Cardiac muscle cell (in vitro differentiated cells and primary cell): ENCODE measurements around the gene TMEM178A. TPM values are rescaled to one million over a fixed set of nuclear protein-coding genes. Genes with fewer than 3 reads are reported as not detected.

Experiments used
- DNase-seq, 2 donors: peaks; one replicate each; pipeline versions ENCODE4 v3.0.0 to v3.0.0-alpha.2; 2010 to 2017; ENCODE audit warnings: low read depth in 1 of 2, low spot score in 1 of 2
- H3K27ac ChIP-seq: fragments of 200-600 bp; sonication (generic); 2 replicates; pipeline ENCODE4 v1.5.1; 2016
- H3K27me3 ChIP-seq: fragments of 200-600 bp; sonication (generic); 2 replicates; pipeline ENCODE4 v1.6.0; 2016; ENCODE audit warnings: control low read depth
- H3K36me3 ChIP-seq: fragments of 200-600 bp; sonication (generic); 2 replicates; pipeline ENCODE4 v1.5.1; 2016; ENCODE audit warnings: control low read depth
- H3K4me1 ChIP-seq: fragments of 200-600 bp; sonication (generic); 2 replicates; pipeline ENCODE4 v1.8.1; 2017; ENCODE audit warnings: low read depth, mild to moderate bottlenecking, mixed run types
- H3K4me3 ChIP-seq: fragments of 200-600 bp; sonication (generic); 2 replicates; pipeline ENCODE4 v1.5.1; 2016; ENCODE audit warnings: mild to moderate bottlenecking
- H3K9me3 ChIP-seq: fragments of 200-600 bp; sonication (generic); 2 replicates; pipeline ENCODE4 v1.5.1; 2017; ENCODE audit warnings: low read depth, mild to moderate bottlenecking, control low read depth
- polyA plus RNA-seq: library from polyadenylated mRNA; unstranded; fragments of >200 nt; fragmentation: Nextera tagmentation; extraction: Ambion mirVana; gene quantifications from 2 replicates; pipeline ENCODE4 v1.2.1, GENCODE V29; 2016
- total RNA-seq: library from RNA; depleted of rRNA; stranded (reverse); fragments of >200 nt; gene quantifications from 2 replicates; pipeline ENCODE4 v1.2.3, GENCODE V29; 2016
- TF ChIP-seq, protein P1 (sequence below): IDR thresholded peaks from 2 replicates; pipeline ENCODE4 v1.5.1; 2012; ENCODE audit warnings: low read depth, mild to moderate bottlenecking, low read length

The TMEM178A gene
- total and polyA plus RNA-seq, 2 experiments from 2014 or later = 13.4 to 22.5 TPM

DNA sequence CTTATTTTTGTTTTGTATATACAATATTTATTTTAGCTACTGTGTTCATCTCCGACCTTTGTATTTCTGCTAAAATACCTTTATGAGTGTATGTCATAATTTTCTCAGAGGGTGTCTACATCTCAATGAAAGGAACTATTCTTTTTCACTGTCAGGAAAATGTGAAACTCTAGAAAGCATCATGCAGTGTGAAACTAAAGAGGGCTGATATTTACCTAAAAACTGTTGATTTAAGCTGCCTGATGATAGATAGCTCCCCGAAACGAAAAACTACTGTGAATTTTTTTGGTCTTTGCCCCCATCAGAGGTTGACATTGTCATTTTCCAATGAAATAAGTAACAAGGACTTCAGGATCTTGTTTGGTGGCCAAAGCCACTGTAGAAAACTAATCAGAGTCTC is 38.8 kb downstream of the TMEM178A start:
- H3K4me3 ChIP-seq = no peak overlapping the region
- DNase-seq = no peak
- H3K27ac ChIP-seq = no peak overlapping the region
- H3K9me3 ChIP-seq = no peaks in the 10 kb centered on the region
- H3K27me3 ChIP-seq = no peaks in the 10 kb centered on the region
- H3K4me1 ChIP-seq = no peaks in the 10 kb centered on the region
- no peaks in the 10 kb centered on the region for H3K36me3 ChIP-seq
- TF ChIP-seq, protein P1, sequence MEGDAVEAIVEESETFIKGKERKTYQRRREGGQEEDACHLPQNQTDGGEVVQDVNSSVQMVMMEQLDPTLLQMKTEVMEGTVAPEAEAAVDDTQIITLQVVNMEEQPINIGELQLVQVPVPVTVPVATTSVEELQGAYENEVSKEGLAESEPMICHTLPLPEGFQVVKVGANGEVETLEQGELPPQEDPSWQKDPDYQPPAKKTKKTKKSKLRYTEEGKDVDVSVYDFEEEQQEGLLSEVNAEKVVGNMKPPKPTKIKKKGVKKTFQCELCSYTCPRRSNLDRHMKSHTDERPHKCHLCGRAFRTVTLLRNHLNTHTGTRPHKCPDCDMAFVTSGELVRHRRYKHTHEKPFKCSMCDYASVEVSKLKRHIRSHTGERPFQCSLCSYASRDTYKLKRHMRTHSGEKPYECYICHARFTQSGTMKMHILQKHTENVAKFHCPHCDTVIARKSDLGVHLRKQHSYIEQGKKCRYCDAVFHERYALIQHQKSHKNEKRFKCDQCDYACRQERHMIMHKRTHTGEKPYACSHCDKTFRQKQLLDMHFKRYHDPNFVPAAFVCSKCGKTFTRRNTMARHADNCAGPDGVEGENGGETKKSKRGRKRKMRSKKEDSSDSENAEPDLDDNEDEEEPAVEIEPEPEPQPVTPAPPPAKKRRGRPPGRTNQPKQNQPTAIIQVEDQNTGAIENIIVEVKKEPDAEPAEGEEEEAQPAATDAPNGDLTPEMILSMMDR = no peak

DNA sequence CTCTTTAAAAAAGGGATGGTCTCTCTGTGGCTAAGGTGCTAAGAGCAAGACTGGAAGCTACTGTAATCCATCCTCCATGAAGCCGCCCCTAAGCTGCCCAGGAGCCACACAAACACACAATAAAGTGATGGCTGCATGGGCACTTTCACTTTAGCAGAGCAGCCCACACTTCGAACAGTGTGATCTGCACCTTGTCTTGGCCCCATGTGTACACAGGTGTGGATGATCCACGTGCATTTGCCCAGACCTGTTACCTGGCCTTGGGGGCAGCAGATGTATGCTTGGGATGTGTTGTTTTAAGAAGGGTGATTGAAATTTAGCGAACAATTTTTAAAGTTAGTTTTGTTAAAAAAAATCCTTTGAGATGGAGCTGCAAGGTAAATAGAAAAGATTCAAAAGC is 39.9 kb downstream of the TMEM178A start:
- no peaks in the 10 kb centered on the region for H3K9me3 ChIP-seq
- H3K27ac ChIP-seq = no peak overlapping the region
- no peaks in the 10 kb centered on the region for H3K4me1 ChIP-seq
- TF ChIP-seq, protein P1 = no peak
- no peaks in the 10 kb centered on the region for H3K27me3 ChIP-seq
- no peak for DNase-seq
- H3K36me3 ChIP-seq = no peaks in the 10 kb centered on the region
- no peak overlapping the region for H3K4me3 ChIP-seq

DNA sequence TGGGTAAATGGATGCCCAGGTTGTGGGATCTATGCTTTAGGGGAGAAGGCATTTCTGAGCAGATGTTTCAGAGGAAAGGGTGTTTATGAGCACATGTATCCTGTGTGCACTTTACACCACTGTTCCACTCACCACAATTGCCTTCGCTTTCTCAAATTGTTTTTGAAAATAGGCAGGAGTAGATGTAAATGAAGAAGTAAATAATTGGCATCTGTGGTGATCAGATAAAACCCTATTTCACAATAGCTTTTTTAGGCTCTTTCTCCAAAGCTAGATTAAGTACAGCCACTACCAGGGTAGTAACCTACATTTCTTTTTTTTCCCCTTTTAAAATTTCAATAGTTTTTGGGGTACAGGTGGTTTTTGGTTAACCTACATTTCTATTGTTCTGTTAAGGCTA is 40.6 kb downstream of the TMEM178A start:
- Histone ChIP-seq H3K27me3 (no peaks in the 10 kb centered on the region), H3K4me3 (no peak overlapping the region), H3K4me1 (no peaks in the 10 kb centered on the region), H3K27ac (no peak overlapping the region), H3K36me3 (no peaks in the 10 kb centered on the region), H3K9me3 (no peaks in the 10 kb centered on the region)
- no peak for DNase-seq
- TF ChIP-seq, protein P1 = no peak

DNA sequence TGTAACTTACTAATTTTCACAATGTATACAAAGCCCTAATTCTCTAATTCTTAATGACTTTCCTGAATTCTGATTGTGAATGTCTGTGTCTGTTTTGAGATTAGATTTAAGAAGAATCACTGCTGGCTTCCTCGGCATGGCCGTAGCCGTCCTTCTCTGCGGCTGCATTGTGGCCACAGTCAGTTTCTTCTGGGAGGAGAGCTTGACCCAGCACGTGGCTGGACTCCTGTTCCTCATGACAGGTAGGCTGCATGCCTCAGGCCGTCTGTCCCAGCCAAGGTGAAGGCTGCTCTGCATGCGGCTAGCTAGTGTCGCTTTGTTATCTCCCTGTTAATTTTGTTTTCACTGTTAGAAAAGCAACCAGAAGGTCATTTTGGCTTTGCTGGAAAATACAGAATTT is 41.2 kb downstream of the TMEM178A start:
- TF ChIP-seq, protein P1 = no peak
- Histone ChIP-seq H3K36me3 (no peaks in the 10 kb centered on the region), H3K4me1 (no peaks in the 10 kb centered on the region), H3K27me3 (no peaks in the 10 kb centered on the region), H3K9me3 (no peaks in the 10 kb centered on the region), H3K4me3 (no peak overlapping the region), H3K27ac (no peak overlapping the region)
- DNase-seq = no peak

DNA sequence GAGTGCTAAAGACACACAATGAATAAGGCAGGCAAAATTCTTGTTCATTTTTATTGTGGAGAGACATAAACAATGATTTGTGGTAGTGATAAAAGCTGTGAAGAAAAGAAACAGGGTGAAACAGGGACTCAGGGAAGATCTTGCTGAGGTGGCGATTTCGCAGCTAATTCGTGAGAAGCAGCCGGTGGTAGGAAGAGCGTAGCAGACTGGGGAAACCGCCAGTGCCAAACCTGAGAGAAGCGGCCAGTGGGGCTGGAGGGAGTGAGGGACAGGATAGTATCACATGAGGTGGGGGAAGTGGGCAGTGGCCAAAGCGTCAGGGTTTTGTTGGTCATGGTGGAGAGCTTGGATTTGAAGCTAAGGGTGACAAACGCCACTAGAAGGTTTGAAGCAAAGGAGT is 42.3 kb downstream of the TMEM178A start:
- TF ChIP-seq, protein P1 = no peak
- no peaks in the 10 kb centered on the region for H3K4me1 ChIP-seq
- no peaks in the 10 kb centered on the region for H3K36me3 ChIP-seq
- H3K27me3 ChIP-seq = no peaks in the 10 kb centered on the region
- H3K27ac ChIP-seq = no peak overlapping the region
- no peaks in the 10 kb centered on the region for H3K9me3 ChIP-seq
- no peak for DNase-seq
- H3K4me3 ChIP-seq = no peak overlapping the region

DNA sequence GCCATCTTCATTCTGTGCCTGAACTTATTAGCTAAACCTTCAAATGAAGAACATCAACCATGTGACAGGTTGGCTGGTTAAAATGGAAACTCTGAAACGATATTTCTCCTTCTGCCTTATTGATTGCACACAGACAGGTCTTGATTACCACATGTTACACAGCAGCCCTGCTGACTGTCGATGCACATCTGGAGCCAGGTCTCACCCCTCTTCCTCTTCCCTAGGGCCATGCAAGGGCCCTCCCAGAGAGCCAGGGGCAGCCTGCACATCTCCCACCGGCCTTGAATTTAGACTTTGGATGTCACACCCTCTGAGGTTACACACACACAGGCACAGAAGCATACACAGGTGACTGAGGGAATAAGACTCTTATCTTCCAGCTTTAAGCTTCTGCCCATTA is 45.1 kb downstream of the TMEM178A start:
- Histone ChIP-seq H3K4me1 (no peaks in the 10 kb centered on the region), H3K27ac (no peak overlapping the region), H3K9me3 (no peaks in the 10 kb centered on the region), H3K36me3 (no peaks in the 10 kb centered on the region), H3K4me3 (no peak overlapping the region), H3K27me3 (no peaks in the 10 kb centered on the region)
- TF ChIP-seq, protein P1 = no peak
- no peak for DNase-seq
